ENCODE results near the gene P4HTM. TPM values are rescaled to one million over a fixed set of nuclear protein-coding genes. Genes with fewer than 3 reads are reported as not detected.
A peak's percentile ranks its signal among the peaks of the same experiment; 100 is the strongest.

P4HTM gene
- total RNA-seq, 1 donor from 2014 or later: 25.0 TPM

DNA sequence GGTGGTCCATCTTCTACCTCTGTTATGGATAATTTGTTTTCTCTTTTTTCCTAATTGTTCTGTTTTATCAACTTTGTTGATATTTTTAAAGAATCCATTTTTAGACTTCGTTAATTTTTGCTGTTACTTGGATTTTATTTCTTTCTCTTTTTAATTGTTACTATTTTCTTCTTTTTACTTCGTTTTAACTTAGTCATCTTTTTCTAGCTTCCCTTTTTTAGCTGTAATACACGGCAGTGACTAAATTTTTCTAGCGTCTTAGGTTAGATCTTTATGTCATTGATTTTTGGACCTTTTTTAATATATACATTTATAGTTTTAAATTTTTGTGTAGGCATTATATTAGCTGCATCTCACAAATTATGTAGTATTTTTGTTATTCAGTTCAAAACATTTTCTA lies 38.3 kb upstream of the P4HTM start:
- no peaks in the 10 kb centered on the region for H3K9me3 Mint-ChIP-seq (ENCODE audit: unreplicated experiment)
- Histone ChIP-seq H3K4me3 (ENCODE audit: insufficient read depth, low read depth, low read length) (no peak overlapping the region), H3K79me2 (ENCODE audit: insufficient read depth, low read length) (peaks cover 54% of the 10 kb centered on the region), H3K4me2 (ENCODE audit: low read length) (no peak overlapping the region), H4K20me1 (ENCODE audit: insufficient read depth, low read length) (peaks cover 37% of the 10 kb centered on the region), H3K36me3 (ENCODE audit: insufficient read depth, low read length) (no peaks in the 10 kb centered on the region), H3K27ac (ENCODE audit: low read depth, low read length) (no peak overlapping the region), H2AFZ (ENCODE audit: low read depth, low read length) (no peak overlapping the region), H3K4me1 (ENCODE audit: insufficient read depth, low read length) (no peaks in the 10 kb centered on the region), H3K27me3 (ENCODE audit: insufficient read depth, low read length) (no peaks in the 10 kb centered on the region), H3K9ac (ENCODE audit: low read length) (no peak overlapping the region), H3K9me3 (ENCODE audit: insufficient read depth, low read depth, low read length) (no peaks in the 10 kb centered on the region)
- no peak overlapping the region for H3K4me3 Mint-ChIP-seq (ENCODE audit: unreplicated experiment)
- H3K36me3 Mint-ChIP-seq (ENCODE audit: low read depth, unreplicated experiment): peaks cover 4% of the 10 kb centered on the region
- peaks cover 3% of the 10 kb centered on the region for H3K4me1 Mint-ChIP-seq (ENCODE audit: low read depth, unreplicated experiment)
- FAIRE-seq: no peak
- DNase-seq (ENCODE audit: low read depth): no peak
- H3K27ac Mint-ChIP-seq (ENCODE audit: unreplicated experiment): no peak overlapping the region
- no peaks in the 10 kb centered on the region for H3K27me3 Mint-ChIP-seq (ENCODE audit: low read depth, unreplicated experiment)
- TF ChIP-seq, protein P1, sequence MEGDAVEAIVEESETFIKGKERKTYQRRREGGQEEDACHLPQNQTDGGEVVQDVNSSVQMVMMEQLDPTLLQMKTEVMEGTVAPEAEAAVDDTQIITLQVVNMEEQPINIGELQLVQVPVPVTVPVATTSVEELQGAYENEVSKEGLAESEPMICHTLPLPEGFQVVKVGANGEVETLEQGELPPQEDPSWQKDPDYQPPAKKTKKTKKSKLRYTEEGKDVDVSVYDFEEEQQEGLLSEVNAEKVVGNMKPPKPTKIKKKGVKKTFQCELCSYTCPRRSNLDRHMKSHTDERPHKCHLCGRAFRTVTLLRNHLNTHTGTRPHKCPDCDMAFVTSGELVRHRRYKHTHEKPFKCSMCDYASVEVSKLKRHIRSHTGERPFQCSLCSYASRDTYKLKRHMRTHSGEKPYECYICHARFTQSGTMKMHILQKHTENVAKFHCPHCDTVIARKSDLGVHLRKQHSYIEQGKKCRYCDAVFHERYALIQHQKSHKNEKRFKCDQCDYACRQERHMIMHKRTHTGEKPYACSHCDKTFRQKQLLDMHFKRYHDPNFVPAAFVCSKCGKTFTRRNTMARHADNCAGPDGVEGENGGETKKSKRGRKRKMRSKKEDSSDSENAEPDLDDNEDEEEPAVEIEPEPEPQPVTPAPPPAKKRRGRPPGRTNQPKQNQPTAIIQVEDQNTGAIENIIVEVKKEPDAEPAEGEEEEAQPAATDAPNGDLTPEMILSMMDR (IDR thresholded peaks at IDR 0.05; ENCODE audit: insufficient read depth, low read depth, low read length): no peak
- no peak for TF ChIP-seq EZH2 (IDR thresholded peaks at IDR 0.05; ENCODE audit: insufficient read depth, low read length)

DNA sequence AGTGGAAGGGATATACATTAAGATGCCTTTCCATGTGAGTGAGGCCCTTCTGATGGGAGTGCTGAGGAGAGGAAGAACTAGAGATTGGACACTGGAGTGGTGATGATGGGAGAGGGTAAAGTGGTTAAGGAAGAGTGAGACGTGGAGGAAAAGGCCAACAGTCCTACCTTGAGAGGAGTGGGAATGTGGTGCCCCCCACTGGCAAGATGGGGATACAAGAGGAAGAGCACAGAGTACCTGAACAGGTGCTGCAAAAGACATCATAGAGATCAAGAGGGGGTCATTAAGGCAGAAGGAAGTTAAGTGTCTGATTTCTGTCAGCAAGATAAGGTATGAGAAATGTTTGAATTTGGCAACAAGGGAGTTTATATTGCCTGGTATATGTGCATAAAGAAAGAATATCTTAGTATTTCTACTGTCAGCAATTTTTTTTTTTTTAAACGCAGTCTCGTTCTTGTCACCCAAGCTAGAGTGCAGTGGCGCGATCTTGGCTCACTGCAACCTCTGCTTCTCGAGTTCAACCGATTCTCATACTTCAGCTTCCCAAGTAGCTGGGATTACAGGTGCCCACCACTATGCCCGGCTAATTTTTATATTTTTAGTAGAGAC lies 37.4 kb upstream of the P4HTM start:
- Mint-ChIP-seq H3K4me1 (ENCODE audit: low read depth, unreplicated experiment) (peaks cover 6% of the 10 kb centered on the region), H3K36me3 (ENCODE audit: low read depth, unreplicated experiment) (peaks cover 4% of the 10 kb centered on the region), H3K27ac (ENCODE audit: unreplicated experiment) (no peak overlapping the region), H3K4me3 (ENCODE audit: unreplicated experiment) (no peak overlapping the region), H3K27me3 (ENCODE audit: low read depth, unreplicated experiment) (no peaks in the 10 kb centered on the region), H3K9me3 (ENCODE audit: unreplicated experiment) (no peaks in the 10 kb centered on the region)
- Histone ChIP-seq H3K36me3 (ENCODE audit: insufficient read depth, low read length) (no peaks in the 10 kb centered on the region), H3K9me3 (ENCODE audit: insufficient read depth, low read depth, low read length) (no peaks in the 10 kb centered on the region), H3K27ac (ENCODE audit: low read depth, low read length) (no peak overlapping the region), H3K4me2 (ENCODE audit: low read length) (no peak overlapping the region), H4K20me1 (ENCODE audit: insufficient read depth, low read length) (peaks cover 41% of the 10 kb centered on the region), H3K4me3 (ENCODE audit: insufficient read depth, low read depth, low read length) (no peak overlapping the region), H2AFZ (ENCODE audit: low read depth, low read length) (no peak overlapping the region), H3K9ac (ENCODE audit: low read length) (no peak overlapping the region), H3K27me3 (ENCODE audit: insufficient read depth, low read length) (no peaks in the 10 kb centered on the region), H3K4me1 (ENCODE audit: insufficient read depth, low read length) (no peaks in the 10 kb centered on the region), H3K79me2 (ENCODE audit: insufficient read depth, low read length) (peaks cover 61% of the 10 kb centered on the region)
- DNase-seq (ENCODE audit: low read depth) (no peak), FAIRE-seq (no peak)
- TF ChIP-seq, protein P1 (IDR thresholded peaks at IDR 0.05; ENCODE audit: insufficient read depth, low read depth, low read length): peak; percentile 21
- TF ChIP-seq EZH2 (IDR thresholded peaks at IDR 0.05; ENCODE audit: insufficient read depth, low read length): no peak

DNA sequence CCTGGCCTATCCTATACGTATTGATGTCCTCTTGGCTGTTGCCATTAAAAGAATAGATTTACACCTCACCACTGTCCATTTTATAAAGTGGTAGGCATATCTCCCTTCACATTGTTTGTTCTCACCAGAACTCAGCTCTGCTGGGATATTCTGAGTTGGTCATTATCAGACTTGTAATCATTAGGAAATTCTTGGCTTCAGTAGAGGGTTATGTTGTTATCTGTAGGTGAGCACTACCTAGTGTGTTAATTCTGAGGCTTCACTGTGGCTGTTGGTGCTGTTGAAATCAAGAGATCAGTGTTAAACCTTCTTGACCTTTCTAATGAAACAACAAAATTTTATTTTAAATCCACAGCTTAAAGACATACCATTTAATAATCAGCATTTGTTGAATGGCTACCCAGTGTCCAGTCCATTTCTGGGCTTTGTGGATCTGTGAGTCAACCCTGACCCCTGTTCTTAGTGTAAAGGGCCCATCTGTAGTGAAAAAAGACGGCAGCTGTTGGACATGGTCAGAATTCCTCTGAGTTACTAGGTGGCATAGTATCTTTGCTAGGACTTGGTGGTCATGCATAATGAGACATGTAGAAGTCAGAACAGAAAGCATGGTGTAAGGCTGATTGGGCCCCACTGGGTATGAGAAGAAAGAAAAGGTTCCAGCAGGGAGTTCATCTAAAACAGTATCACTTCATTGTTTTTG lies 32.9 kb upstream of the P4HTM start:
- no peak overlapping the region for H3K27ac ChIP-seq (ENCODE audit: low read depth, low read length)
- H3K4me3 ChIP-seq (ENCODE audit: insufficient read depth, low read depth, low read length): no peak overlapping the region
- no peaks in the 10 kb centered on the region for H3K27me3 Mint-ChIP-seq (ENCODE audit: low read depth, unreplicated experiment)
- H3K36me3 Mint-ChIP-seq (ENCODE audit: low read depth, unreplicated experiment): peaks cover 4% of the 10 kb centered on the region
- no peak overlapping the region for H2AFZ ChIP-seq (ENCODE audit: low read depth, low read length)
- FAIRE-seq: no peak
- no peaks in the 10 kb centered on the region for H3K9me3 ChIP-seq (ENCODE audit: insufficient read depth, low read depth, low read length)
- no peak overlapping the region for H3K27ac Mint-ChIP-seq (ENCODE audit: unreplicated experiment)
- H3K4me2 ChIP-seq (ENCODE audit: low read length): no peak overlapping the region
- H3K4me3 Mint-ChIP-seq (ENCODE audit: unreplicated experiment): no peak overlapping the region
- H3K4me1 Mint-ChIP-seq (ENCODE audit: low read depth, unreplicated experiment): peaks cover 4% of the 10 kb centered on the region
- TF ChIP-seq EZH2 (IDR thresholded peaks at IDR 0.05; ENCODE audit: insufficient read depth, low read length): no peak
- TF ChIP-seq, protein P1 (IDR thresholded peaks at IDR 0.05; ENCODE audit: insufficient read depth, low read depth, low read length): no peak
- H3K9me3 Mint-ChIP-seq (ENCODE audit: unreplicated experiment): no peaks in the 10 kb centered on the region
- H3K36me3 ChIP-seq (ENCODE audit: insufficient read depth, low read length): no peaks in the 10 kb centered on the region
- H3K27me3 ChIP-seq (ENCODE audit: insufficient read depth, low read length): no peaks in the 10 kb centered on the region
- no peak for DNase-seq (ENCODE audit: low read depth)
- H3K9ac ChIP-seq (ENCODE audit: low read length): no peak overlapping the region
- peaks cover 45% of the 10 kb centered on the region for H3K79me2 ChIP-seq (ENCODE audit: insufficient read depth, low read length)
- H3K4me1 ChIP-seq (ENCODE audit: insufficient read depth, low read length): no peaks in the 10 kb centered on the region
- peaks cover 39% of the 10 kb centered on the region for H4K20me1 ChIP-seq (ENCODE audit: insufficient read depth, low read length)
